Keratinocyte (primary cell): ENCODE data around the gene SHROOM4. TPM values are rescaled to one million over a fixed set of nuclear protein-coding genes. Genes with fewer than 3 reads are reported as not detected.

Source experiments
- DNase-seq: peaks from one replicate; pipeline ENCODE4 v3.0.0-alpha.2; 2011; ENCODE audit warnings: low read depth, missing footprints, low spot score
- FAIRE-seq: peaks from 2 replicates; lab custom pipeline; 2011; peaks lifted over from hg19 to GRCh38; lab: Jason Lieb, UNC
- H2AFZ ChIP-seq: 2 replicates; pipeline ENCODE4 v1.6.0; 2012; ENCODE audit warnings: low read length, control low read depth, inconsistent platforms; ENCODE audit not compliant: control insufficient read depth
- H3K27ac ChIP-seq: 2 replicates; pipeline ENCODE4 v1.5.1; 2011; ENCODE audit warnings: low read length; ENCODE audit not compliant: control insufficient read depth, insufficient read depth
- H3K27me3 ChIP-seq: 3 replicates; pipeline ENCODE4 v1.6.0; 2011; ENCODE audit warnings: low read length; ENCODE audit not compliant: control insufficient read depth, insufficient read depth; ENCODE audit errors: extremely low read depth
- H3K36me3 ChIP-seq, 2 experiments: 2 replicates in 1 of 2; 3 replicates in 1 of 2; pipeline ENCODE4 v1.5.1; 2011; ENCODE audit warnings: low read length in 2 of 2, mild to moderate bottlenecking in 1 of 2; ENCODE audit not compliant: control insufficient read depth in 2 of 2, insufficient read depth in 2 of 2; ENCODE audit errors: extremely low read depth in 1 of 2
- H3K4me1 ChIP-seq: 3 replicates; pipeline ENCODE4 v1.5.1; 2011; ENCODE audit warnings: low read length; ENCODE audit not compliant: control insufficient read depth, insufficient read depth; ENCODE audit errors: extremely low read depth
- H3K4me2 ChIP-seq: 3 replicates; pipeline ENCODE4 v1.6.0; 2011; ENCODE audit warnings: low read depth, low read length; ENCODE audit not compliant: control insufficient read depth, insufficient read depth; ENCODE audit errors: extremely low read depth
- H3K4me3 ChIP-seq, 3 experiments: fragments of 200-600 bp in 1 of 3; sonication (generic) in 1 of 3; 2 replicates in 2 of 3; 3 replicates in 1 of 3; pipeline ENCODE4 v1.5.1; 2011 to 2016; ENCODE audit warnings: low read length in 3 of 3, mild to moderate bottlenecking in 3 of 3, control low read depth in 2 of 3, inconsistent platforms in 1 of 3, low read depth in 1 of 3, mixed read lengths in 1 of 3, mixed run types in 1 of 3, moderate library complexity in 1 of 3; ENCODE audit not compliant: control insufficient read depth in 2 of 3, insufficient read depth in 2 of 3; ENCODE audit errors: extremely low read depth in 1 of 3
- H3K79me2 ChIP-seq: 2 replicates; pipeline ENCODE4 v1.6.0; 2012; ENCODE audit warnings: low read length; ENCODE audit not compliant: control insufficient read depth, insufficient read depth
- H3K9ac ChIP-seq: 3 replicates; pipeline ENCODE4 v1.6.0; 2011; ENCODE audit warnings: low read length; ENCODE audit not compliant: control insufficient read depth, insufficient read depth; ENCODE audit errors: extremely low read depth
- H3K9me1 ChIP-seq: 3 replicates; pipeline ENCODE4 v1.6.0; 2011; ENCODE audit warnings: low read length; ENCODE audit not compliant: control insufficient read depth, insufficient read depth; ENCODE audit errors: extremely low read depth
- H3K9me3 ChIP-seq: 2 replicates; pipeline ENCODE4 v1.5.1; 2012; ENCODE audit warnings: low read depth, low read length; ENCODE audit not compliant: control insufficient read depth
- H4K20me1 ChIP-seq: 3 replicates; pipeline ENCODE4 v1.6.0; 2011; ENCODE audit warnings: low read length; ENCODE audit not compliant: control insufficient read depth, insufficient read depth; ENCODE audit errors: extremely low read depth
- EZH2 ChIP-seq: IDR thresholded peaks from one replicate; pipeline ENCODE4 v1.6.1; 2012; ENCODE audit warnings: inconsistent platforms, mild to moderate bottlenecking, low read length, moderate library complexity
- dilution Hi-C: fragments of 300-500 bp; cut with MboI; formaldehyde crosslinking; loops from one replicate; pipeline ENCODE4 v1.7.0; 2020; ENCODE audit warnings: low sequenced_read_pairs; ENCODE audit not compliant: extremely low pct_ligation_motif_present
- polyA plus RNA-seq, 5 experiments: library from polyadenylated mRNA; depleted of rRNA in 3 of 5; stranded (reverse) in 3 of 5; stranded (forward) in 1 of 5; unstranded in 1 of 5; fragments of >200 nt; gene quantifications; 1 replicate in 1 of 5; 2 replicates in 3 of 5; 3 replicates in 1 of 5; pipeline versions ENCODE4 v1.2.1 to v1.2.3, GENCODE V29; 2011 to 2012; ENCODE audit warnings: missing spikeins in 2 of 5, low read depth in 1 of 5, low replicate concordance in 1 of 5
- TF ChIP-seq, protein P1 (sequence below), 3 experiments: IDR thresholded peaks in 1 of 3; conservative IDR thresholded peaks in 1 of 3; optimal IDR thresholded peaks in 1 of 3; 2 replicates in 2 of 3; 3 replicates in 1 of 3; pipeline versions ENCODE3 to v1.5.1; 2011; ENCODE audit warnings: low read length in 3 of 3, mild to moderate bottlenecking in 3 of 3, moderate library complexity in 2 of 3, control low read depth in 1 of 3, inconsistent platforms in 1 of 3; ENCODE audit not compliant: insufficient read depth in 2 of 3; ENCODE audit errors: extremely low read depth in 1 of 3

The SHROOM4 gene
- polyA plus RNA-seq, 1 donor (not counting 4 experiments of a cell fraction or from before 2014, with no cell fraction given) = 0.50 TPM

DNA sequence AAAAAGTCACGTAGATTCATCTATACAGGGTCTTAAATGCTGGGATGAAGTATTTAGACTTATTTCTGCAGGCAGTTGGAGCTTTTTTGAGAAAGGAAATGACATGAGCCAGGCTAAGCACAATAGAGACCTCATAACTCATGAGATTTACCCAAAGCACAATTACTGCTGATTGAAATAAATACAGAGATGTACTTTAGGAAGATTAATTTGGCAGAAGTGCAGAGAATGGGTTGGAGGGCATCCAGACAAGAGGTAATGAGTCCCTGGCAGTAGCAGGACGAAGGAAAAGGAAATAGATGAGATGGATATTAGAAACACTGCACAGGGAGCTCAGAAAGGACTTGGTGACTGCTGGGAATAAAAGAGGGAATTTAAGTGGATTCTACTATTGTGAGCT is 129.1 kb downstream of the SHROOM4 start:
- Histone ChIP-seq H3K4me3 (no peak overlapping the region), H3K36me3 (no peaks in the 10 kb centered on the region), H3K9me1 (no peaks in the 10 kb centered on the region), H3K27ac (no peak overlapping the region), H4K20me1 (no peaks in the 10 kb centered on the region), H3K4me1 (no peaks in the 10 kb centered on the region), H3K9ac (no peak overlapping the region), H3K27me3 (no peaks in the 10 kb centered on the region), H3K9me3 (no peaks in the 10 kb centered on the region), H3K4me2 (no peak overlapping the region), H3K79me2 (no peaks in the 10 kb centered on the region), H2AFZ (no peak overlapping the region)
- TF ChIP-seq EZH2 = no peak
- TF ChIP-seq, protein P1, sequence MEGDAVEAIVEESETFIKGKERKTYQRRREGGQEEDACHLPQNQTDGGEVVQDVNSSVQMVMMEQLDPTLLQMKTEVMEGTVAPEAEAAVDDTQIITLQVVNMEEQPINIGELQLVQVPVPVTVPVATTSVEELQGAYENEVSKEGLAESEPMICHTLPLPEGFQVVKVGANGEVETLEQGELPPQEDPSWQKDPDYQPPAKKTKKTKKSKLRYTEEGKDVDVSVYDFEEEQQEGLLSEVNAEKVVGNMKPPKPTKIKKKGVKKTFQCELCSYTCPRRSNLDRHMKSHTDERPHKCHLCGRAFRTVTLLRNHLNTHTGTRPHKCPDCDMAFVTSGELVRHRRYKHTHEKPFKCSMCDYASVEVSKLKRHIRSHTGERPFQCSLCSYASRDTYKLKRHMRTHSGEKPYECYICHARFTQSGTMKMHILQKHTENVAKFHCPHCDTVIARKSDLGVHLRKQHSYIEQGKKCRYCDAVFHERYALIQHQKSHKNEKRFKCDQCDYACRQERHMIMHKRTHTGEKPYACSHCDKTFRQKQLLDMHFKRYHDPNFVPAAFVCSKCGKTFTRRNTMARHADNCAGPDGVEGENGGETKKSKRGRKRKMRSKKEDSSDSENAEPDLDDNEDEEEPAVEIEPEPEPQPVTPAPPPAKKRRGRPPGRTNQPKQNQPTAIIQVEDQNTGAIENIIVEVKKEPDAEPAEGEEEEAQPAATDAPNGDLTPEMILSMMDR (optimal IDR thresholded peaks at IDR 0.05 in 1 of 3, IDR thresholded peaks at IDR 0.05 in 1 of 3, conservative IDR thresholded peaks at IDR 0.05 in 1 of 3; ENCODE audit: extremely low read depth in 1 of 3, insufficient read depth in 2 of 3, low read length in 3 of 3) = no peak
- FAIRE-seq (no peak), DNase-seq (no peak)
- dilution Hi-C loops = no loop called here

DNA sequence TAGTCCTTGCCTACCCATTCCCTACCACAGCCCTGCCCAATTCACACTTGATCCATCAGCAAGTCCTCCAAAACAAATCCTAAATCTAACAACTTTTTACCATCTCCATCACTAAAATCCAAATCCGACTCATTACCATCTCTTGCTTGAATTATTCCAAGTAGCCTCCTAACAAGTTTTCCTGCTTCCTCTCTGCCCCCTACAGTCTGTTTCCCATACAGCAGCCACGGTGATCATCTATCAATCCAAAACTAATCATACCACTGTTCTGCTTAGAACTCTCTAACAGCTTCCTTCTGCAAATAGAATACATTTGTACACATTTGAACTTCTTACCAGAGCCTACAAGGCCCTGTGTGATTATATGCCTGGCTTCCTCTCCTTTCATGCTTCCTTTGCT is 133.0 kb downstream of the SHROOM4 start:
- FAIRE-seq = no peak
- TF ChIP-seq EZH2 = no peak
- TF ChIP-seq, protein P1 (optimal IDR thresholded peaks at IDR 0.05 in 1 of 3, IDR thresholded peaks at IDR 0.05 in 1 of 3, conservative IDR thresholded peaks at IDR 0.05 in 1 of 3; ENCODE audit: extremely low read depth in 1 of 3, insufficient read depth in 2 of 3, low read length in 3 of 3) = peak; percentile 34 to 62 (median 53)

More for the DNA sequence above, 133.0 kb downstream of the SHROOM4 start:
- dilution Hi-C loops = no loop called here
- no peaks in the 10 kb centered on the region for H3K36me3 ChIP-seq
- H3K27ac ChIP-seq = no peak overlapping the region
- H2AFZ ChIP-seq = no peak overlapping the region
- no peaks in the 10 kb centered on the region for H3K9me3 ChIP-seq
- H3K4me1 ChIP-seq = no peaks in the 10 kb centered on the region
- no peaks in the 10 kb centered on the region for H4K20me1 ChIP-seq
- no peak for DNase-seq
- no peak overlapping the region for H3K4me3 ChIP-seq
- H3K9me1 ChIP-seq = no peaks in the 10 kb centered on the region
- no peak overlapping the region for H3K4me2 ChIP-seq
- H3K27me3 ChIP-seq = no peaks in the 10 kb centered on the region
- H3K79me2 ChIP-seq = no peaks in the 10 kb centered on the region
- H3K9ac ChIP-seq = no peak overlapping the region
